ENCODE data around the gene TLCD3B. TPM values are rescaled to one million over a fixed set of nuclear protein-coding genes. Genes with fewer than 3 reads are reported as not detected.
"Not testable (repeated sequence)": the region's sequence is repeated elsewhere in the genome, so short reads cannot be mapped to it uniquely, and the experiment has no call there.

TLCD3B gene
- total RNA-seq, 1 donor from 2014 or later: not detected

GRCh38 chr16:30063893-30064728 lies 33.0 kb upstream of the TLCD3B start:
- ATAC-seq: peak; percentile 70
- intact Hi-C loops (cut with DNase I): no loop called here
- DNase-seq (ENCODE audit: low spot score): peak; percentile 87

- intact Hi-C loops (cut with DNase I): no loop called here
- DNase-seq (ENCODE audit: low spot score) (no peak), ATAC-seq (no peak)
These were observed 32.3 kb upstream of the TLCD3B start for GRCh38 chr16:30063278-30063892.

- intact Hi-C loops (cut with DNase I): no loop called here
- DNase-seq (ENCODE audit: low spot score) (no peak), ATAC-seq (no peak)
These were observed 29.9 kb upstream of the TLCD3B start for GRCh38 chr16:30060836-30061554.

DNA sequence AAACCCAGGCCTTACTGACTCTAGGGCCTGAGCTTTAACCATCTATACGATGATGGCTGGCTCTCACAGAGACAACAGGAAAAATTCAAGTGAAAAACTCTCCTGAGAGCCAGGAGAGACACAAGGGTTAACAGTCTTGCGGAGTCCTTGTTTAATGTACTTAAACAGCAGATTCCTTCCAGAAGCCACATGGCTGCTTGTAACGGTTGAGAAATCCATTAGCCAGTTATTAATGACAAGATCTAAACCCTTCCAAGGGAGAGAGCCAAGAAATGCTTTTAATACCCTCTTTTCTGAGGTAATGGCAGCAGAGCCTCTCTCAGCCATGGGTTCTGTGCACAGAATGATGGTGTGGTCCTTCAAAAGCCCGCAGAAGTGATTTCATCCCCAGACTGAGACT lies 29.3 kb upstream of the TLCD3B start:
- intact Hi-C loops (cut with DNase I): no loop called here
- no peak for ATAC-seq
- DNase-seq (ENCODE audit: low spot score): no peak

- ATAC-seq (no peak), DNase-seq (ENCODE audit: low spot score) (no peak)
- intact Hi-C loops (cut with DNase I): no loop called here
These were observed 24.0 kb upstream of the TLCD3B start for GRCh38 chr16:30054959-30055553.

DNA sequence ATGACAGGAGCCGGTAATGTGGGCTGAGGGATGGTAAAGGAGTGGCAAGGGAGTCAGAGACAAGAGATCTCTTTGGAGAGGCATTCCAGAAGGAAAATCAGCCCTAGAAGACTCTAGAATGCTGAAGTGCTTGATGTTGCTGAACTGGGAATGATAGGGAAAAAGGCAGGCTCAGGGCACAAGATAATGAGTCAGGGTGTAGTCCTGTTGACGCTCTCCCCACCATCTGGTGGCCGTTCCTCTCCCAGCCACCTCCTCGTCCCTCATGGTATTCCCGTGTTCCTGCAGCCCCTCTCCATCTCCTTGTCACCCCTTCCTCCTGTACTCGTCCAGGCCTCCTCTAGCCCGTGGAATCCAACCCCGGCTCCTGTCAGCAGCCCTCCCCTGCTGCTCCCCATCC lies 23.4 kb upstream of the TLCD3B start:
- ATAC-seq (no peak), DNase-seq (ENCODE audit: low spot score) (no peak)
- intact Hi-C loops (cut with DNase I): no loop called here

GRCh38 chr16:30053376-30054015 lies 22.4 kb upstream of the TLCD3B start:
- ATAC-seq (peak; percentile 42), DNase-seq (ENCODE audit: low spot score) (no peak)
- intact Hi-C loops (cut with DNase I): no loop called here

- peak; percentile 96 for ATAC-seq
- peak; percentile 98 for DNase-seq (ENCODE audit: low spot score)
- intact Hi-C loops (cut with DNase I): no loop called here
These were observed 21.8 kb upstream of the TLCD3B start for GRCh38 chr16:30052671-30053372.

- ATAC-seq: no peak
- intact Hi-C loops (cut with DNase I): no loop called here
- DNase-seq (ENCODE audit: low spot score): no peak
These were observed 20.4 kb upstream of the TLCD3B start for GRCh38 chr16:30051518-30051917.

GRCh38 chr16:30049871-30050270 lies 18.8 kb upstream of the TLCD3B start:
- intact Hi-C loops (cut with DNase I): no loop called here
- ATAC-seq (no peak), DNase-seq (ENCODE audit: low spot score) (no peak)

- intact Hi-C loops (cut with DNase I): no loop called here
- DNase-seq (ENCODE audit: low spot score) (no peak), ATAC-seq (no peak)
These were observed 15.5 kb upstream of the TLCD3B start for GRCh38 chr16:30046588-30046987.

GRCh38 chr16:30046178-30046577 lies 15.1 kb upstream of the TLCD3B start:
- intact Hi-C loops (cut with DNase I): no loop called here
- DNase-seq (ENCODE audit: low spot score) (no peak), ATAC-seq (no peak)

GRCh38 chr16:30041841-30042240 lies 10.8 kb upstream of the TLCD3B start:
- no peak for ATAC-seq
- intact Hi-C loops (cut with DNase I): no loop called here

GRCh38 chr16:30040690-30041089 lies 9.6 kb upstream of the TLCD3B start:
- DNase-seq (ENCODE audit: low spot score); intact Hi-C loops (cut with DNase I): not testable (repeated sequence)

More at GRCh38 chr16:30041841-30042240, 10.8 kb upstream of the TLCD3B start:
- DNase-seq (ENCODE audit: low spot score): no peak

DNA sequence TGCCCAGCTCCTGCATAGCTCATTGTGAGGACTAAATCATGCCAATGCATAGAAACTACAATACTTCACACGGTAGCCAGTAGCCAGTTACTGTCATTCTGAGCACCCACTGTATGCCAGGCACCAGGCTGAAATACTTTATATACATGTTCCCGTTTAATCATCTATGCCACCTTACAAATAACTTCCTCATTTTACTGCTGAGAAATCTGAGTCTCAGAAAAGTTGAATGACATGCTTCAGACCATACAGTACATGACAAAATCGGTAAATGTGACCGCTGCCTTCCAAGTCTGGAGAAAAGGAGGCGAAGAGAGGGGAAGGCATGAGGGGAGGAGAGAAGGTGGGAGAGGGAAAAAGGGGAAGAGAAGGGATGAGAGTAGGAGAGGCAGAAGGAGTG lies 9.2 kb upstream of the TLCD3B start:
- intact Hi-C loops (cut with DNase I): no loop called here
- DNase-seq (ENCODE audit: low spot score): no peak
- ATAC-seq: no peak

More at GRCh38 chr16:30040690-30041089, 9.6 kb upstream of the TLCD3B start:
- ATAC-seq: not testable (repeated sequence)

- no peak for ATAC-seq
- DNase-seq (ENCODE audit: low spot score): no peak
- intact Hi-C loops (cut with DNase I): no loop called here
These were observed 2.2 kb upstream of the TLCD3B start for GRCh38 chr16:30033270-30033669.

DNA sequence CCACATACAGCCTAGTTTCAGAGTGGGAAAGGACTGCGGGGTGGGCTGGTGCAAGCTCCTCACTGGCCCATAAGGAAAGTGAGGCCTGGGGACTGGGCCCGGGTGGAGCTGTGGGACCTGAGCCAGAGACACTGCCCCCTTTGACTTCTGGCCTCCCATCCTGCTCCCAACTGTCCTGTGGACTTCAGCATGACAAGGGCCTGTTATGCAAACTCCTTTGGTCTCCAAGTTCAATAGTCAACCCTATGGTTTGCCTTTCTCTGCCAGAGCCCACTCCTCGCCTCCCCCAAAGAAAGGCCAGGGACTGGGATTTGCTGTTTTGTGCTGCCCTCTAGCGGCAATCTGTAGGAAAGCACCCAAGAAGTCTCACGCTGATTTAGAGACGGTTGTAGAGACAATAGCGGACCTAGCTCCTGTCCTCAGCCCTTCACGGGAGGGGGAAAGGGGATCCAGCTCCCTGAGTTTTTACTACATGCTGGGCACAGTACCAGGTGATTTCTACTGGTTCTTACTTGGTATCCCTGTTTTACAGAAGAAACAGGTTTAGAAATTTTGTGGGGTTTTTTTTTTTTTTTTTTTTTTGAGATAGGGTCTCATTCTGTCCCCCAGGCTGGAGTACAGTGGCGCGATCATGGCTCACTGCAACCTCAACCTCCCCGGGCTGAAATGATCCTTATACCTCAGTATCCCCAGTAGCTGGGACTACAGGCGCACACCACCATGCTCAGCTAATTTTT lies 1.2 kb upstream of the TLCD3B start:
- ATAC-seq (no peak), DNase-seq (ENCODE audit: low spot score) (no peak)
- intact Hi-C loops (cut with DNase I): no loop called here

DNA sequence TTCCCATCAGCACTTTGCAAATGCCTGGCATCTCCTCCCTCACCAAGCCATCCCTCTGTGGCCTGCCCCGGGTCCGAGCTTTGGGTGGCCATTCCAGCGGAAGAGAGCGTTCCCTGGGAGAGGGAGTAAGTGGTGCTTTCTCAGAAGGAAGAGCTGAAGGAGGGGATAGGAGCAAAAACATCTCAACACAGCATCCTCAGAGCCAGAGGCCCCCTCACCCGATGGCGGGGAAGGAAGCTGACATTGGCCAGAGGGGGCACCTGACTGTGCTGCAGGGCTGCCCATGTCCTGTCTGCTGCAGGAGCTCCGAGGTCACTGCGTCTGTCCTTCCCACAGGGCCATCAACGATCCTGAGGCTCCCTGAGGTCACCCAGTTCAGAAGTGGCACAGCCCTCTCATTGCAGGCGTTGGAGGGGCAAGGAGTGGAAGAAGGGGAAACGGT lies 427 bp upstream of the TLCD3B start:
- ATAC-seq (no peak), DNase-seq (ENCODE audit: low spot score) (no peak)
- intact Hi-C loops (cut with DNase I): no loop called here
